HepG2 (cell line): ENCODE measurements around the gene SAE1. TPM values are rescaled to one million over a fixed set of nuclear protein-coding genes. Genes with fewer than 3 reads are reported as not detected.

Experiments
- CEBPG ChIP-seq: IDR thresholded peaks from 2 replicates; pipeline ENCODE4 v1.6.1; 2016
- DNMT3B ChIP-seq: conservative IDR thresholded peaks from 2 replicates; pipeline ENCODE4 v1.6.1; 2016; ENCODE audit warnings: missing biosample characterization, control low read depth
- IRX3 ChIP-seq: sonication (generic); formaldehyde crosslinking; IDR thresholded peaks from 2 replicates; pipeline ENCODE4 v1.8.1; 2023; ENCODE audit warnings: mild to moderate bottlenecking, low read depth, missing genetic modification reagents, borderline replicate concordance
- PAX8 ChIP-seq: sonication (generic); formaldehyde crosslinking; IDR thresholded peaks from 2 replicates; pipeline ENCODE4 v1.8.0; 2022; ENCODE audit warnings: mild to moderate bottlenecking, missing genetic modification reagents, borderline replicate concordance
- PITX1 ChIP-seq: sonication (generic); formaldehyde crosslinking; IDR thresholded peaks from 2 replicates; pipeline ENCODE4 v1.5.1; 2020; ENCODE audit warnings: mild to moderate bottlenecking, missing genetic modification reagents
- ZBTB7B ChIP-seq: sonication (generic); formaldehyde crosslinking; IDR thresholded peaks from 2 replicates; pipeline ENCODE4 v1.4.0; 2020; ENCODE audit warnings: missing genetic modification reagents
- ZNF274 ChIP-seq: sonication (generic); formaldehyde crosslinking; IDR thresholded peaks from 2 replicates; pipeline ENCODE4 v1.5.1; 2020; ENCODE audit warnings: mild to moderate bottlenecking, missing genetic modification reagents
- ZNF367 ChIP-seq: sonication (generic); formaldehyde crosslinking; IDR thresholded peaks from 2 replicates; pipeline ENCODE4 v1.4.0; 2020; ENCODE audit warnings: missing genetic modification reagents, borderline replicate concordance
- ZNF432 ChIP-seq: sonication (generic); formaldehyde crosslinking; IDR thresholded peaks from 2 replicates; pipeline ENCODE4 v1.5.0; 2020; ENCODE audit warnings: missing genetic modification reagents, mild to moderate bottlenecking, borderline replicate concordance
- ZNF567 ChIP-seq: sonication (generic); formaldehyde crosslinking; IDR thresholded peaks from 2 replicates; pipeline ENCODE4 v1.8.1; 2023; ENCODE audit warnings: mild to moderate bottlenecking, missing genetic modification reagents, borderline replicate concordance
- ZNF720 ChIP-seq: sonication (generic); formaldehyde crosslinking; IDR thresholded peaks from 2 replicates; pipeline ENCODE4 v1.4.0; 2020; ENCODE audit warnings: missing genetic modification reagents
- ZNF776 ChIP-seq: sonication (generic); formaldehyde crosslinking; IDR thresholded peaks from 2 replicates; pipeline ENCODE4 v1.4.0; 2020; ENCODE audit warnings: mild to moderate bottlenecking, missing genetic modification reagents
- ZNF777 ChIP-seq: sonication (generic); formaldehyde crosslinking; IDR thresholded peaks from 2 replicates; pipeline ENCODE4 v1.4.0; 2020; ENCODE audit warnings: missing genetic modification reagents
- ZSCAN20 ChIP-seq: sonication (generic); formaldehyde crosslinking; IDR thresholded peaks from 2 replicates; pipeline ENCODE4 v1.4.0; 2020; ENCODE audit warnings: missing genetic modification reagents, mild to moderate bottlenecking, borderline replicate concordance
- polyA plus RNA-seq, 8 experiments: library from polyadenylated mRNA; depleted of rRNA in 3 of 8; stranded (reverse) in 7 of 8; unstranded in 1 of 8; fragments of >200 nt; fragmentation: Illumina TruSeq in 4 of 8; extraction: Trizol in 4 of 8; gene quantifications; 2 replicates each; pipeline versions ENCODE4 v1.2.1 to v1.2.3, GENCODE V29; 2011 to 2016; ENCODE audit warnings: low read depth in 4 of 8, missing spikeins in 1 of 8, mixed read lengths in 1 of 8; ENCODE audit not compliant: insufficient read depth in 1 of 8
- total RNA-seq, 5 experiments: library from RNA; depleted of rRNA; stranded (reverse); fragments of >200 nt; fragmentation: Illumina TruSeq; extraction: Trizol; gene quantifications; 2 replicates each; pipeline ENCODE4 v1.2.3, GENCODE V29; 2016; ENCODE audit warnings: low read depth in 1 of 5
- TF ChIP-seq, protein P1 (sequence below): sonication (generic); formaldehyde crosslinking; IDR thresholded peaks from 2 replicates; pipeline ENCODE4 v1.4.0; 2020; ENCODE audit warnings: low read depth, missing genetic modification reagents
- TF ChIP-seq, protein P2 (sequence below): sonication (generic); formaldehyde crosslinking; IDR thresholded peaks from 2 replicates; pipeline ENCODE4 v1.5.0; 2020; ENCODE audit warnings: missing genetic modification reagents, mild to moderate bottlenecking, borderline replicate concordance
- TF ChIP-seq, protein P3 (sequence below): sonication (generic); formaldehyde crosslinking; IDR thresholded peaks from 2 replicates; pipeline ENCODE4 v1.8.0; 2022; ENCODE audit warnings: mild to moderate bottlenecking, missing genetic modification reagents; ENCODE audit not compliant: insufficient replicate concordance
- TF ChIP-seq, protein P4 (sequence below): sonication (generic); formaldehyde crosslinking; IDR thresholded peaks from 2 replicates; pipeline ENCODE4 v1.9.0; 2021; ENCODE audit warnings: missing genetic modification reagents, borderline replicate concordance
- TF ChIP-seq, protein P5 (sequence below): sonication (generic); formaldehyde crosslinking; IDR thresholded peaks from 2 replicates; pipeline ENCODE4 v1.5.1; 2020; ENCODE audit warnings: missing genetic modification reagents, mild to moderate bottlenecking, borderline replicate concordance

Gene SAE1
- total and polyA plus RNA-seq, 2 of the 13 experiments (the other 11 are each of a cell fraction or from before 2014, with no cell fraction given), result 87.6 to 197 TPM

DNA sequence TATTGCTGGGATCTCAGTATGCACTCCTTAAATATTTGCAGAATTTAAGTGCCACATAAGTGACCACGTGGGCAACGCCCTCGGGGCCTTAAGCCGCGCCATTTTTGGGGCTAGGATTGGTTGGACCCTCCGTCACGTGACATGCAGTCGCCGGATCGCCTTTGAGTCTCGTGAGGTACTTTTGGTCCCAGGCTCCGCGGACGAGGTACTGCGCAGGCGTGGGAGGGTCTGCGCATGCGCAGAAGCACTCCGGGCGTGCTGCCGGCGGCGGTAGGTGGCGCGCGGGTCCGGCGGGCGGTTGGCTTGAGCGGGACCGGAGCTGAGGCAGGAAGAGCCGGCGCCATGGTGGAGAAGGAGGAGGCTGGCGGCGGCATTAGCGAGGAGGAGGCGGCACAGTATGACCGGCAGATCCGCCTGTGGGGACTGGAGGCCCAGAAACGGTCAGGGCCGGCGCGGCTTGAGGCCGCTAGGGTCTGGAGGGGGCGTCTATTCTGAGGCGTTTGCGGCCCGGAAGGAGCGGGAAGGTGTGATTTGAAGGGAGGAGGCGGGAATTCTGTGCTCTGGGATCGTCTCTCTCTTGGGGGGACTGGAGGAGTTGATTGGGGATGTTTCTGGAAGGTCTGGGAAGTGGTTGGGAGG is at the start of gene SAE1 (continued):
- TF ChIP-seq, protein P1, sequence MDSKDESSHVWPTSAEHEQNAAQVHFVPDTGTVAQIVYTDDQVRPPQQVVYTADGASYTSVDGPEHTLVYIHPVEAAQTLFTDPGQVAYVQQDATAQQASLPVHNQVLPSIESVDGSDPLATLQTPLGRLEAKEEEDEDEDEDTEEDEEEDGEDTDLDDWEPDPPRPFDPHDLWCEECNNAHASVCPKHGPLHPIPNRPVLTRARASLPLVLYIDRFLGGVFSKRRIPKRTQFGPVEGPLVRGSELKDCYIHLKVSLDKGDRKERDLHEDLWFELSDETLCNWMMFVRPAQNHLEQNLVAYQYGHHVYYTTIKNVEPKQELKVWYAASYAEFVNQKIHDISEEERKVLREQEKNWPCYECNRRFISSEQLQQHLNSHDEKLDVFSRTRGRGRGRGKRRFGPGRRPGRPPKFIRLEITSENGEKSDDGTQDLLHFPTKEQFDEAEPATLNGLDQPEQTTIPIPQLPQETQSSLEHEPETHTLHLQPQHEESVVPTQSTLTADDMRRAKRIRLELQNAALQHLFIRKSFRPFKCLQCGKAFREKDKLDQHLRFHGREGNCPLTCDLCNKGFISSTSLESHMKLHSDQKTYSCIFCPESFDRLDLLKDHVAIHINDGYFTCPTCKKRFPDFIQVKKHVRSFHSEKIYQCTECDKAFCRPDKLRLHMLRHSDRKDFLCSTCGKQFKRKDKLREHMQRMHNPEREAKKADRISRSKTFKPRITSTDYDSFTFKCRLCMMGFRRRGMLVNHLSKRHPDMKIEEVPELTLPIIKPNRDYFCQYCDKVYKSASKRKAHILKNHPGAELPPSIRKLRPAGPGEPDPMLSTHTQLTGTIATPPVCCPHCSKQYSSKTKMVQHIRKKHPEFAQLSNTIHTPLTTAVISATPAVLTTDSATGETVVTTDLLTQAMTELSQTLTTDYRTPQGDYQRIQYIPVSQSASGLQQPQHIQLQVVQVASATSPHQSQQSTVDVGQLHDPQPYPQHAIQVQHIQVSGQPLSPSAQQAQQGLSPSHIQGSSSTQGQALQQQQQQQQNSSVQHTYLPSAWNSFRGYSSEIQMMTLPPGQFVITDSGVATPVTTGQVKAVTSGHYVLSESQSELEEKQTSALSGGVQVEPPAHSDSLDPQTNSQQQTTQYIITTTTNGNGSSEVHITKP, result no peak
- no peak for TF ChIP-seq ZNF367 (CRISPR knock-in tag)
- TF ChIP-seq, protein P2, sequence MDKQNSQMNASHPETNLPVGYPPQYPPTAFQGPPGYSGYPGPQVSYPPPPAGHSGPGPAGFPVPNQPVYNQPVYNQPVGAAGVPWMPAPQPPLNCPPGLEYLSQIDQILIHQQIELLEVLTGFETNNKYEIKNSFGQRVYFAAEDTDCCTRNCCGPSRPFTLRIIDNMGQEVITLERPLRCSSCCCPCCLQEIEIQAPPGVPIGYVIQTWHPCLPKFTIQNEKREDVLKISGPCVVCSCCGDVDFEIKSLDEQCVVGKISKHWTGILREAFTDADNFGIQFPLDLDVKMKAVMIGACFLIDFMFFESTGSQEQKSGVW, result no peak
- no peak for TF ChIP-seq PAX8 (CRISPR knock-in tag)
- no peak for TF ChIP-seq ZBTB7B (CRISPR knock-in tag)
- TF ChIP-seq, protein P3, sequence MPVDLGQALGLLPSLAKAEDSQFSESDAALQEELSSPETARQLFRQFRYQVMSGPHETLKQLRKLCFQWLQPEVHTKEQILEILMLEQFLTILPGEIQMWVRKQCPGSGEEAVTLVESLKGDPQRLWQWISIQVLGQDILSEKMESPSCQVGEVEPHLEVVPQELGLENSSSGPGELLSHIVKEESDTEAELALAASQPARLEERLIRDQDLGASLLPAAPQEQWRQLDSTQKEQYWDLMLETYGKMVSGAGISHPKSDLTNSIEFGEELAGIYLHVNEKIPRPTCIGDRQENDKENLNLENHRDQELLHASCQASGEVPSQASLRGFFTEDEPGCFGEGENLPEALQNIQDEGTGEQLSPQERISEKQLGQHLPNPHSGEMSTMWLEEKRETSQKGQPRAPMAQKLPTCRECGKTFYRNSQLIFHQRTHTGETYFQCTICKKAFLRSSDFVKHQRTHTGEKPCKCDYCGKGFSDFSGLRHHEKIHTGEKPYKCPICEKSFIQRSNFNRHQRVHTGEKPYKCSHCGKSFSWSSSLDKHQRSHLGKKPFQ, result peak; percentile 79
- TF ChIP-seq PITX1 (CRISPR knock-in tag), result peak; percentile 65
- peak; percentile 90 for TF ChIP-seq ZNF274
- TF ChIP-seq ZNF567, result no peak
- TF ChIP-seq, protein P4, sequence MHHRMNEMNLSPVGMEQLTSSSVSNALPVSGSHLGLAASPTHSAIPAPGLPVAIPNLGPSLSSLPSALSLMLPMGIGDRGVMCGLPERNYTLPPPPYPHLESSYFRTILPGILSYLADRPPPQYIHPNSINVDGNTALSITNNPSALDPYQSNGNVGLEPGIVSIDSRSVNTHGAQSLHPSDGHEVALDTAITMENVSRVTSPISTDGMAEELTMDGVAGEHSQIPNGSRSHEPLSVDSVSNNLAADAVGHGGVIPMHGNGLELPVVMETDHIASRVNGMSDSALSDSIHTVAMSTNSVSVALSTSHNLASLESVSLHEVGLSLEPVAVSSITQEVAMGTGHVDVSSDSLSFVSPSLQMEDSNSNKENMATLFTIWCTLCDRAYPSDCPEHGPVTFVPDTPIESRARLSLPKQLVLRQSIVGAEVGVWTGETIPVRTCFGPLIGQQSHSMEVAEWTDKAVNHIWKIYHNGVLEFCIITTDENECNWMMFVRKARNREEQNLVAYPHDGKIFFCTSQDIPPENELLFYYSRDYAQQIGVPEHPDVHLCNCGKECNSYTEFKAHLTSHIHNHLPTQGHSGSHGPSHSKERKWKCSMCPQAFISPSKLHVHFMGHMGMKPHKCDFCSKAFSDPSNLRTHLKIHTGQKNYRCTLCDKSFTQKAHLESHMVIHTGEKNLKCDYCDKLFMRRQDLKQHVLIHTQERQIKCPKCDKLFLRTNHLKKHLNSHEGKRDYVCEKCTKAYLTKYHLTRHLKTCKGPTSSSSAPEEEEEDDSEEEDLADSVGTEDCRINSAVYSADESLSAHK (CRISPR knock-in tag), result no peak
- TF ChIP-seq ZSCAN20, result no peak
- TF ChIP-seq, protein P5, sequence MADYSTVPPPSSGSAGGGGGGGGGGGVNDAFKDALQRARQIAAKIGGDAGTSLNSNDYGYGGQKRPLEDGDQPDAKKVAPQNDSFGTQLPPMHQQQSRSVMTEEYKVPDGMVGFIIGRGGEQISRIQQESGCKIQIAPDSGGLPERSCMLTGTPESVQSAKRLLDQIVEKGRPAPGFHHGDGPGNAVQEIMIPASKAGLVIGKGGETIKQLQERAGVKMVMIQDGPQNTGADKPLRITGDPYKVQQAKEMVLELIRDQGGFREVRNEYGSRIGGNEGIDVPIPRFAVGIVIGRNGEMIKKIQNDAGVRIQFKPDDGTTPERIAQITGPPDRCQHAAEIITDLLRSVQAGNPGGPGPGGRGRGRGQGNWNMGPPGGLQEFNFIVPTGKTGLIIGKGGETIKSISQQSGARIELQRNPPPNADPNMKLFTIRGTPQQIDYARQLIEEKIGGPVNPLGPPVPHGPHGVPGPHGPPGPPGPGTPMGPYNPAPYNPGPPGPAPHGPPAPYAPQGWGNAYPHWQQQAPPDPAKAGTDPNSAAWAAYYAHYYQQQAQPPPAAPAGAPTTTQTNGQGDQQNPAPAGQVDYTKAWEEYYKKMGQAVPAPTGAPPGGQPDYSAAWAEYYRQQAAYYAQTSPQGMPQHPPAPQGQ, result no peak
- no peak for TF ChIP-seq ZNF720
- TF ChIP-seq DNMT3B (CRISPR knock-in tag), result no peak
- no peak for TF ChIP-seq ZNF432 (CRISPR knock-in tag)
- TF ChIP-seq CEBPG, result no peak
- TF ChIP-seq ZNF776 (CRISPR knock-in tag), result no peak
- TF ChIP-seq ZNF777 (CRISPR knock-in tag), result no peak
- TF ChIP-seq IRX3 (CRISPR knock-in tag), result no peak
